CMK (cell line): ENCODE results near the gene STRC.
"Not testable (repeated sequence)": the region's sequence is repeated elsewhere in the genome, so short reads cannot be mapped to it uniquely, and the experiment has no call there.

Experiments
- DNase-seq: peaks from one replicate; pipeline ENCODE4 v3.0.0-alpha.2; 2010; ENCODE audit warnings: low read depth

The STRC gene

GRCh38 chr15:43618700-43619099, at the start of gene STRC:
TSS of gene STRC (minus strand) at chr15:43618800. CDS start at chr15:43618722, 78 bp downstream.
- DNase-seq: not testable (repeated sequence)

GRCh38 chr15:43666177-43666576, 47.6 kb upstream of the STRC start:
- DNase-seq: not testable (repeated sequence)

- not testable (repeated sequence) for DNase-seq
Measured at GRCh38 chr15:43663333-43663732, 44.7 kb upstream of the STRC start.

GRCh38 chr15:43662293-43662692, 43.7 kb upstream of the STRC start:
- DNase-seq: not testable (repeated sequence)

GRCh38 chr15:43659727-43660126, 41.1 kb upstream of the STRC start:
- not testable (repeated sequence) for DNase-seq

- DNase-seq: not testable (repeated sequence)
Measured at GRCh38 chr15:43649430-43649926, 30.9 kb upstream of the STRC start.

- no peak for DNase-seq
Measured at GRCh38 chr15:43648649-43649429, 30.2 kb upstream of the STRC start, which contains the start of gene CATSPER2. TSS of gene CATSPER2 (minus strand) at chr15:43648844. CDS start at chr15:43648061, 783 bp downstream.

- not testable (repeated sequence) for DNase-seq
Measured at GRCh38 chr15:43638464-43639204, 20.0 kb upstream of the STRC start.

GRCh38 chr15:43626937-43627336, 8.3 kb upstream of the STRC start:
- DNase-seq: not testable (repeated sequence)

GRCh38 chr15:43625106-43625505, 6.5 kb upstream of the STRC start:
- DNase-seq: no peak

GRCh38 chr15:43622068-43622799, 3.6 kb upstream of the STRC start:
- not testable (repeated sequence) for DNase-seq

GRCh38 chr15:43617750-43618149, 850 bp downstream of the STRC start:
- not testable (repeated sequence) for DNase-seq

GRCh38 chr15:43602233-43602632, 16.4 kb downstream of the STRC start:
- DNase-seq: not testable (repeated sequence)

- DNase-seq: not testable (repeated sequence)
Measured at GRCh38 chr15:43600200-43600599, 18.4 kb downstream of the STRC start.

GRCh38 chr15:43599131-43599530, 19.5 kb downstream of the STRC start:
- DNase-seq: not testable (repeated sequence)

GRCh38 chr15:43593328-43594190, 25.0 kb downstream of the STRC start, which contains the start of gene CKMT1B:
TSS of gene CKMT1B (plus strand) at chr15:43594027. CDS start at chr15:43594219, 192 bp downstream.
- DNase-seq: not testable (repeated sequence)

GRCh38 chr15:43592841-43593240, 25.8 kb downstream of the STRC start:
- DNase-seq: not testable (repeated sequence)

GRCh38 chr15:43589778-43590466, 28.7 kb downstream of the STRC start, which contains the start of gene PPIP5K1:
TSS of gene PPIP5K1 (minus strand) at chr15:43590208. CDS start at chr15:43584504, 5,704 bp downstream.
- not testable (repeated sequence) for DNase-seq

GRCh38 chr15:43574607-43575006, 44.0 kb downstream of the STRC start:
- not testable (repeated sequence) for DNase-seq

GRCh38 chr15:43566615-43567014, 52.0 kb downstream of the STRC start:
- DNase-seq: not testable (repeated sequence)
